ENCODE results near the gene DNAI1. TPM values are rescaled to one million over a fixed set of nuclear protein-coding genes. Genes with fewer than 3 reads are reported as not detected.

DNAI1 gene
- total and polyA plus RNA-seq, 8 donors, result 0.29 to 11.6 (median 4.8) TPM

GRCh38 chr9:34450644-34451043 is 8.0 kb upstream of the DNAI1 start:
- Histone ChIP-seq H3K4me1 (peaks cover 3 to 26% of the 10 kb centered on the region in 2 donors), H3K36me3 (no peaks in the 10 kb centered on the region), H3K27me3 (no peaks in the 10 kb centered on the region), H3K27ac (no peak overlapping the region), H3K4me3 (no peak overlapping the region), H3K9me3 (no peaks in the 10 kb centered on the region)
- DNase-seq (no peak), ATAC-seq (no peak)
- intact Hi-C loops (cut with DNase I), result no loop called here
- no peak for TF ChIP-seq CTCF (IDR thresholded peaks at IDR 0.05)

- no peak overlapping the region for H3K4me3 ChIP-seq
- no peak for ATAC-seq
- peak overlapping the region in 1 of 2 donors; percentile 57 for H3K27ac ChIP-seq
- no peaks in the 10 kb centered on the region for H3K36me3 ChIP-seq
- no peak for DNase-seq
- intact Hi-C loops (cut with DNase I), result no loop called here
- H3K4me1 ChIP-seq, result peaks cover 3 to 31% of the 10 kb centered on the region in 2 donors
- no peaks in the 10 kb centered on the region for H3K9me3 ChIP-seq
- no peaks in the 10 kb centered on the region for H3K27me3 ChIP-seq
- TF ChIP-seq CTCF (IDR thresholded peaks at IDR 0.05), result no peak
These were observed 7.5 kb upstream of the DNAI1 start for GRCh38 chr9:34451135-34451534.

GRCh38 chr9:34451545-34451944 is 7.1 kb upstream of the DNAI1 start:
- ATAC-seq, result no peak
- no peak for TF ChIP-seq CTCF (IDR thresholded peaks at IDR 0.05)
- Histone ChIP-seq H3K4me1 (peaks cover 3 to 35% of the 10 kb centered on the region in 2 donors), H3K27ac (peak overlapping the region in 1 of 2 donors; percentile 57), H3K9me3 (no peaks in the 10 kb centered on the region), H3K4me3 (no peak overlapping the region), H3K36me3 (no peaks in the 10 kb centered on the region), H3K27me3 (no peaks in the 10 kb centered on the region)
- intact Hi-C loops (cut with DNase I), result no loop called here
- no peak for DNase-seq

- Histone ChIP-seq H3K4me3 (no peak overlapping the region), H3K27me3 (no peaks in the 10 kb centered on the region), H3K36me3 (no peaks in the 10 kb centered on the region), H3K9me3 (no peaks in the 10 kb centered on the region), H3K4me1 (peaks cover 8 to 45% of the 10 kb centered on the region in 2 donors), H3K27ac (no peak overlapping the region)
- no peak for TF ChIP-seq CTCF (IDR thresholded peaks at IDR 0.05)
- ATAC-seq (no peak), DNase-seq (no peak)
- intact Hi-C loops (cut with DNase I), result no loop called here
These were observed 6.0 kb upstream of the DNAI1 start for GRCh38 chr9:34452568-34452967.

- ATAC-seq (no peak), DNase-seq (no peak)
- no peaks in the 10 kb centered on the region for H3K36me3 ChIP-seq
- no peak overlapping the region for H3K4me3 ChIP-seq
- no peak for TF ChIP-seq CTCF (IDR thresholded peaks at IDR 0.05)
- no peaks in the 10 kb centered on the region for H3K9me3 ChIP-seq
- H3K4me1 ChIP-seq, result peaks cover 8 to 53% of the 10 kb centered on the region in 2 donors
- no peaks in the 10 kb centered on the region for H3K27me3 ChIP-seq
- intact Hi-C loops (cut with DNase I), result no loop called here
- H3K27ac ChIP-seq, result no peak overlapping the region
These were observed 4.0 kb upstream of the DNAI1 start for GRCh38 chr9:34454571-34455065.
